Nephron progenitor cell (in vitro differentiated cells): Measurements from ENCODE around the gene HIPK2.
A peak's percentile ranks its signal among the peaks of the same experiment; 100 is the strongest.
"Not testable (repeated sequence)": the region's sequence is repeated elsewhere in the genome, so short reads cannot be mapped to it uniquely, and the experiment has no call there.

Experiments
- DNase-seq: peaks from one replicate; pipeline ENCODE4 v3.0.0; 2021
- H3K27ac Mint-ChIP-seq: 2 replicates; pipeline ENCODE4 v1.8.0; 2021; ENCODE audit warnings: mild to moderate bottlenecking, moderate library complexity, mixed read lengths
- H3K27me3 Mint-ChIP-seq: 2 replicates; pipeline ENCODE4 v1.8.0; 2021; ENCODE audit warnings: mild to moderate bottlenecking, low read depth, mixed read lengths; ENCODE audit not compliant: poor library complexity
- H3K36me3 Mint-ChIP-seq: 2 replicates; pipeline ENCODE4 v1.8.0; 2021; ENCODE audit warnings: low read depth, mixed read lengths
- H3K4me1 Mint-ChIP-seq: 2 replicates; pipeline ENCODE4 v1.8.0; 2021; ENCODE audit warnings: mixed read lengths
- H3K4me3 Mint-ChIP-seq: 2 replicates; pipeline ENCODE4 v1.8.0; 2021; ENCODE audit warnings: mild to moderate bottlenecking, moderate library complexity, mixed read lengths
- H3K9me3 Mint-ChIP-seq: 2 replicates; pipeline ENCODE4 v1.8.0; 2021; ENCODE audit warnings: mild to moderate bottlenecking, moderate library complexity, mixed read lengths
- CTCF ChIP-seq: fragments of 200-600 bp; sonication (generic); IDR thresholded peaks from 2 replicates; pipeline ENCODE4 v1.5.0; 2021; ENCODE audit warnings: antibody characterized with exemption

HIPK2 gene

DNA sequence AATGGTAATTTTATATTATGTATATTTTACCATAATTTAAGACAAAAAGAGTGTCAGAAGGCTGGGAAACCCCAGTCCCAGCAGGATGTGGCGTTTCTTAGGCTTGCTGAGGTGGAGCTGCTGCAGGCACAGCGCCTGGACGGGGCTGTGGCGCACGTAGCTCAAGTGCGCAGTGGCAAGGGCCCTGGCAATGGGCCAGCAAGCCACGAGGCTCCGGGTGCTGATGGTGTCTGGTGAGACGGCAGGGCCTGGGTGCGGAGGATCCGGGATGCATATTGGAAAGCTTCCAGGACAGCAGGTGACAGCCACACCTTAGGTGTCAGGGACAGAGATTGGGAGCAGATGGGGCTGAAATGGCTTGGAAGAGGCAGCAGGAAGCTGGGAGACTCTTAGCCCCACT lies 217.1 kb downstream of the HIPK2 start:
- no peak for TF ChIP-seq CTCF
- H3K9me3 Mint-ChIP-seq, result peaks cover 4% of the 10 kb centered on the region
- peaks cover 25% of the 10 kb centered on the region for H3K4me1 Mint-ChIP-seq
- no peak overlapping the region for H3K27ac Mint-ChIP-seq
- no peak for DNase-seq
- H3K36me3 Mint-ChIP-seq, result peaks cover 48% of the 10 kb centered on the region
- no peak overlapping the region for H3K4me3 Mint-ChIP-seq
- peaks cover 4% of the 10 kb centered on the region for H3K27me3 Mint-ChIP-seq

- Mint-ChIP-seq H3K4me1 (peaks cover 25% of the 10 kb centered on the region), H3K4me3 (no peak overlapping the region), H3K9me3 (peaks cover 6% of the 10 kb centered on the region), H3K27ac (no peak overlapping the region), H3K36me3 (peaks cover 43% of the 10 kb centered on the region), H3K27me3 (peaks cover 5% of the 10 kb centered on the region)
- no peak for DNase-seq
- TF ChIP-seq CTCF, result no peak
Observed at GRCh38 chr7:139560199-139560598, 217.6 kb downstream of the HIPK2 start.

GRCh38 chr7:139559364-139560105 lies 218.3 kb downstream of the HIPK2 start:
- no peak overlapping the region for H3K4me3 Mint-ChIP-seq
- peaks cover 38% of the 10 kb centered on the region for H3K36me3 Mint-ChIP-seq
- H3K4me1 Mint-ChIP-seq, result peaks cover 25% of the 10 kb centered on the region
- TF ChIP-seq CTCF, result no peak
- H3K9me3 Mint-ChIP-seq, result peaks cover 12% of the 10 kb centered on the region
- H3K27ac Mint-ChIP-seq, result peak overlapping the region; percentile 84
- H3K27me3 Mint-ChIP-seq, result peaks cover 11% of the 10 kb centered on the region
- DNase-seq, result no peak

- H3K27me3 Mint-ChIP-seq, result peaks cover 13% of the 10 kb centered on the region
- H3K36me3 Mint-ChIP-seq, result peaks cover 32% of the 10 kb centered on the region
- H3K9me3 Mint-ChIP-seq, result peaks cover 17% of the 10 kb centered on the region
- no peak for TF ChIP-seq CTCF
- H3K4me1 Mint-ChIP-seq, result peaks cover 21% of the 10 kb centered on the region
- H3K27ac Mint-ChIP-seq, result no peak overlapping the region
- no peak for DNase-seq
- H3K4me3 Mint-ChIP-seq, result no peak overlapping the region
Observed at GRCh38 chr7:139557857-139558581, 219.8 kb downstream of the HIPK2 start.

GRCh38 chr7:139553991-139554700 lies 223.7 kb downstream of the HIPK2 start:
- H3K36me3 Mint-ChIP-seq, H3K27ac Mint-ChIP-seq, DNase-seq, H3K4me3 Mint-ChIP-seq: not testable (repeated sequence)
- peaks cover 13% of the 10 kb centered on the region for H3K27me3 Mint-ChIP-seq
- H3K9me3 Mint-ChIP-seq, result peaks cover 13% of the 10 kb centered on the region
- H3K4me1 Mint-ChIP-seq, result peaks cover 13% of the 10 kb centered on the region

DNA sequence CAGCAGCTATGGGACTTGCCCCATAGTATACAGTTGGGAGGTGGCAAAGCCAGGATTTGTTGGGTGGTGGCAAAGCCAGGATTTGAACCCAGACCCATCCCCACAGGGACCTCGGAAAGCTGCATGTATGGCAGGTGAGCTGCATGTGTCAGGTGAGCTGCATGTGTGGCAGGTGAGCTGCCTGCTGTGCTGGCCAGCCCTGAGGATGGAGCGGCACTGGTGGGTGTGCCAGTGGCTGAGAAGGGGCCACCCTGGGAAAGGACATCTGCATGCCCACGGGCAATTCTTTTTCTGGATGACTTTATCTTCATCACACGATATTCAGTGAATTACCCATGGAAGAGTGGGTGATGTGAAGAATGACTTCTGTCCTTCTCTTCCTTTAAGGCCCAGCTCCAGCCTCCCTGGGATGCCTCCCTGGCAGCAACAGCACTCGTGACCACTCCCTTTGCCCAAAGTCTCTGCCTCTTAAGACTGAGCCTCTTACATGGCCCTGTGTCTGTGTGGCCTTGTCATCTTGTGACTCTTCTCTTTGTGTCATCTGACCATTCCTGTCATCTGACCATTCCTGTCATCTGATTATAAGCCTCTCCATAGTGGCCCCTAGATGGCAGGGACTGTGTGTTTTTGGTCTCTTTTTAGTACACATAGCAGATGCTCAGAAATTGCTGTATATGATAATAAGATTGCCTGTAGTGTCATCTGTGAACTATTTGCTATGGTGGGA lies 229.3 kb downstream of the HIPK2 start:
- no peak overlapping the region for H3K27ac Mint-ChIP-seq
- no peak for TF ChIP-seq CTCF
- no peak overlapping the region for H3K4me3 Mint-ChIP-seq
- no peaks in the 10 kb centered on the region for H3K9me3 Mint-ChIP-seq
- H3K36me3 Mint-ChIP-seq, result no peaks in the 10 kb centered on the region
- DNase-seq, result no peak
- no peaks in the 10 kb centered on the region for H3K4me1 Mint-ChIP-seq
- peaks cover 3% of the 10 kb centered on the region for H3K27me3 Mint-ChIP-seq
